Stimulated activated naive CD4-positive, alpha-beta T cell (primary cell): Measurements from ENCODE around the gene TRAPPC6A.

Experiments
- DNase-seq, 6 experiments: peaks; one replicate each; lab custom pipeline; 2025; lab: John Stamatoyannopoulos, UW

The TRAPPC6A gene

DNA sequence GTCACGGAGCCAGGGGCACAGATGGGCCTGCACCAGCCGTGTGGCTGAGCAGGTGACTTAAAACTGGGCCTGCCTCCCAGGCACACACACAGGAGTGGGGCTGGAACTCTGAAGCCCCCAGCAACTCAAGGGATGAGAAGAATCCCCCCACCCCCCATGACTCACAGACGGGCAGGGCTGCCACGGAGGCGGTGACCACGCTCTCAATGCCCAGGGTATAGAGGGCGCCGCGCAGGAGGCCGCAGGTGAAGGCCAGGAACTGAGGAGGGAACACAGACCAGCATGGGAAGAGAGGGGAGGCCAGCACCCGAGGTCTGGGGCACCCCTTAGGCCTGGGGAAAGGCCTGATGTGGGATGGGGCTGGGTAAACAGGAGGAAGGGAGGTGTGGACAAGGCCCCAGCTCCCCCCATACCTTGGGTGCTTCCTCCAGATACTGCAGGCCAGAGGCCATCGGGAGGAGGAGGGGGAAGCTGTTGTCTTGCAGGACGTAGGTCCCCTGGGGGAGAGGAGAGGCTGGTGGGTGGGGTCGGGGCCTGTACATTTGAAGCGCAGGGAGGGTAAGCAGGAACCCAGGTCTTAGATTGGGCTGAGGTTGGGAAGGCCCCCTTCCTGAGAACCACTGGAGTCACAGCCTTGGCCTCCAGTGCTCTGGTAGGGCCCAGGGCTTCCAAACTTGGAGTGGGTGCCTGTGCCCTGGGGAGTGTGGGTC, 14.1 kb downstream of the TRAPPC6A start:
- no peak for DNase-seq

DNA sequence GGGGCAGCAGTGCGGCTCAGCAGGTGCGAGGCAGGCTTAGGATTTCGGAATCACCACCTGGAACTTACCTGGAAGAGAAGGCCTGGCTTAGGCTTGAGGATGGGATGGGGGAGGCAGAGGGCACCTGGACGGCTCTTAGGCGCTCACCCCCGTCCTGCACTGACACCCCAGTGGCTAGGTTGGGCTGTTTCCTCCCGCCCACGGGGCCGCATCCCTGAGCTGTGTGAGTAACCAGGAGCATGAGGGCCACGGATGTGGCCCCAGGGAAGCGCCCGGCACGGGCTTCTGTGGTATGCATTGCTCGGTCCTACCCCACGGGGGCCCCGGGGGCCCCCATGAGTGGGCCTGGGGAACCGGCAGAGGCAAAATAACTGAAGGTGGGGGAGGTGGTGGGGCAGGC, 14.9 kb downstream of the TRAPPC6A start:
- DNase-seq = no peak

DNA sequence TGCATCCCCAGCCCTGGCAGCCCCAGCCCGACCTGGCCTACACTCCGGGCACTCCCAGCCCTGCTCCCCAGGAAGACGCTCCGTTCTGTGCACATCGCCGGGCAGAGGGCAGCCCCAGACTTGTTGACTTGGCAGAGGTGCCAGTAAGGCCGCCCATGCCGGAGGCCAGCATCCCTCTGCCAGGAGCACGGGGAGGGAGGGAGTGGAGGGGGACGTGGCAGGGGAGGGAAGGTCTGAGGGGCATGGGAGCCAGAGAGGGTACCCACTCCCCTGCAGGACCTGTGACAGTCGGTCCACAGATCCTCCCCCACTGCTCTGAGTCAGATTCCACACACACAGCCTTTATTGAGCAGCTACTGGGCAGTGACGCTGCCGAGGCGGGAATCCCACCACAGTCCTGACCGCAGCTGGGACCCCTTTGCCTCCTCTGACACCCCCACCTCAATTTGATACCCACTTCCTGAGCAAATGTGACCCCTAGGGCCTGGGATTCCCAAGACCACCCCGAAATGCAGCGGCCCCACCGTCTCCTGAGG, 15.4 kb downstream of the TRAPPC6A start:
- no peak for DNase-seq

DNA sequence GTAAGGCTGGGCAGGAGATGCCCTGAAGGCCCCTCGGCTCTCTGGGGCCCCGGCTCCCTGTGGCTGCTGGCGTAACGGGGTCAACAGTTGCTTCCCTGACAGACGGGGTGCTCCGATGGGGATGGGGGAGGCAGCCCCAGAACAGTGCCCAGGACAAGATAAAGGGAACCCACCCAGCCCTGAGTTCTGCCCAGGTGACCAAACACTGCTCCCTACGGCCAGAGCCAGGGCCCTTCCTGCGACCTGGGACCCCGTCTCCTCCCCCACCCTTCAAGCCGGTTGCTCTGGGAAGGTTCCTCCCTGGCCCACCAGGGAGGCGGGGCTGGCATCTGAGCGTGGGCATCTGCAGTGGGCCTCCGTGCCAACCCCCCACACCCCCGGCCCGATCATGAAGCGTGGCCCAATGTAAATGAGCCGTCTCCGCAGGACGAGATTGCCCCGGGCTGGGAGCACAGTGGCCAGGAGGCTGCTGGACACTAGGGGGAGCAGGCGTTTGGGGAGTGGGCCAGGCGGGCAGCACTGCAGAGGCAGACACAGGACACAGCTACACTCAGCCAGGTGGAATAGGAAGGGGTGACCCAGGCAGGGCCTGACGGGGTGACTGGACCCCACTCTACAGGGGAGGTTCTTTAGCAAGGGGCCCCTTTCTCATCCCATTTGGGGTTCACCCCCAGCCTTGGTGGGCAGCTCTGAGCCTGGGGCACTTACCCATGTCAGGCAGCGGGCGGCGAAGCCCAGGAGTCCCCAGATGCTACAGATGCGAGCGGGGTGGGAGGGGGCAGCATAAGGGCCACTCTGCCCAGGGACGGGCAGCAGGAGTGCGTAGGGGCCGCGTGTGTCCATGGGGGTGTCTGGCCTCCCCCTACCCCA, 16.1 kb downstream of the TRAPPC6A start:
- DNase-seq = no peak

DNA sequence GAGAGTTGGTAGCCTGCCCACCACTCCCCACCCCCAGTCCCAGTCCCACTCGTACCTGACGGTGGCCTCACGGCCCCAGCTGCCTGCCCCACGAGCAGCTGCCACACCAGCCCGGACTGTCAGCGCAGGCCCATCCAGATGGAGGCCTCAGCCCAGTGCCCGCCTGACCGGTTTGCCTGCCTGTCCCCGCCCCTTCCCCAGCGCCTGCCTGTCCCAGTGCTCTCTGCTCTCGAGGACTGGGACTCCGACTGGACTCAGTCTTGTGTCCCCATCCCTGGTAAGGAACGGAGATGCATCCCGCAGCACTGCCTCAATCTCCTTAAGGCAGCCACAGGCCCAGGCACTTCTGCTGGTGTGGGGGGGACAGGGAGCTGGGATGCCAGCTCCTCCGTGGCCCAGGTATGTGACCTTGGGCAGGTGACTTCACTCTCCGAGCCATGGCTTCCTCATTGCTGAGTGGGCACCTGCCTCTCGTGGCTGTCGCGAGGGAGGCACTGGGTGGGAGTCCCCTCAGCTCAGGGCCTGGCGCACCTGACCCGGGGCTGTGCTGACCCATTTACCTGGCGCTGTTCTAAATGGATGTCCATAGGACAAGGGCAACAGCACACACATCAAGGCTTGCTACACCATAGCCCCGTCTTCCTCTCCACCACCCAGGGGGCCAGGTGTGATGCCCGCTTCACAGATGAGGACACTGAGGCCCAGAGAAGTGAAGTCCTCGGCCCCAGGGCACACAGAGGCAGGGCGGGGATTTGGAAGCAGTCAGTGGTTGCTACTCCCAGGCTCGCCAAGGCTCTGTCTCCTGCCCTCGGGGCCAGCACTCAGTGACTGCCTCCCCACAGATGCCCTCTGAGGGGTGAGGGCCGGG, 16.9 kb downstream of the TRAPPC6A start, which contains the start of gene NKPD1:
TSS of gene NKPD1 (minus strand) at position 113 of the 868 bp plus-strand sequence. CDS start 832 bp downstream, outside the sequence.
- no peak for DNase-seq

DNA sequence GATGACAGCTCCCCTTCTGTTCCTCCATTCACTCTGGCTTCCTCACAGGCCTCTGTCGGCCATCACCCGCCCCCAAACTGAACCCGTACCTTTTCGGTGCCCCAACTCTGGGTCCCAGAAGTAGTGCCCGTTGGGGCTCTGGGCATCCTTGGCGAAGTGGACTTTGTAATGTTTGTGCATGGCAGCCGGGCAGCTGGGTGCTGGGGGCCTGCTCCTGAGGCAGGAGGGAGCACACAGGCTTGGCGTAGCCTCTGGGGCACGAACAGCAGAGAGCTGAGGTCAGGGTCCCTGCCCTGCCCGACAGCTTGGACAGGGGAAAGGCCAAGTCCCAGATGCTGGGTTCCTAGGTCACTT, 18.1 kb downstream of the TRAPPC6A start:
- no peak for DNase-seq

DNA sequence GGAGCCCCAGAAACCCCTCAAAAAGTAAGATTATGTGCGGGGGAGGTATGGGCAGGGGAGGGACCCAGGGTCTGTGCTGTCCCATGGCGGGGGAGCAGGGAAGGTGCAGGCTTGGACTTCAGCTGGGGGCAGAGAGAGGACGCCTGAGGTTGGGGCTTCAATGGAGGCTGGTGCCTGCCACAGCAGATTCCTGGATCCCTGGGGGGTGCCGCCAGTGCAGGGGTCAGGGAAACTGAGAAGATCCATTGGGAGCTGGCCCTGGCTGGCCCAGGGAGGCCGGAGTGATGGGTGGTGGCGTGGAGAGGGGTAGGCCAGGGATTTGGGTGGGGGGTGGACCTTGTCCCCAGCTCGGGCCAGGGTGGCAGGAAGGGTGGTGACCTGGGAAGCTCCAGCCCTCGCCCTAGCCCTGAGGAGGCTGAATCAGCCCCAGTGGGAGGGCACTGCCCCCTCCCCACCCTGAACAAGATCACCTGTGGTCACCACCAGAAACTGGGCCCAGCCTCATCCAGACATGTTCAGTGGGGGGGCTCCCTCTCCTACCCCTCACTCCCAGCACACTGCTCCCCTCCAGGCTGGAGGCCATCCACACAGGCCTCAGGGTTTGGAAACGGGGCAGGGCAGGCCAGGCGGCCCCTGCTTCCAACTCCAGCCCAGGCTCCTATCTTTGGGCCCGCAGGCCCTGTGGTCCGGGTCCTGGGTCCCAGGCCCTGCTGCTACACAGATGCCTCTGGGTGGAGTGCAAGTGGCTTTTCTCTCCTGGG, 18.6 kb downstream of the TRAPPC6A start:
- no peak for DNase-seq

DNA sequence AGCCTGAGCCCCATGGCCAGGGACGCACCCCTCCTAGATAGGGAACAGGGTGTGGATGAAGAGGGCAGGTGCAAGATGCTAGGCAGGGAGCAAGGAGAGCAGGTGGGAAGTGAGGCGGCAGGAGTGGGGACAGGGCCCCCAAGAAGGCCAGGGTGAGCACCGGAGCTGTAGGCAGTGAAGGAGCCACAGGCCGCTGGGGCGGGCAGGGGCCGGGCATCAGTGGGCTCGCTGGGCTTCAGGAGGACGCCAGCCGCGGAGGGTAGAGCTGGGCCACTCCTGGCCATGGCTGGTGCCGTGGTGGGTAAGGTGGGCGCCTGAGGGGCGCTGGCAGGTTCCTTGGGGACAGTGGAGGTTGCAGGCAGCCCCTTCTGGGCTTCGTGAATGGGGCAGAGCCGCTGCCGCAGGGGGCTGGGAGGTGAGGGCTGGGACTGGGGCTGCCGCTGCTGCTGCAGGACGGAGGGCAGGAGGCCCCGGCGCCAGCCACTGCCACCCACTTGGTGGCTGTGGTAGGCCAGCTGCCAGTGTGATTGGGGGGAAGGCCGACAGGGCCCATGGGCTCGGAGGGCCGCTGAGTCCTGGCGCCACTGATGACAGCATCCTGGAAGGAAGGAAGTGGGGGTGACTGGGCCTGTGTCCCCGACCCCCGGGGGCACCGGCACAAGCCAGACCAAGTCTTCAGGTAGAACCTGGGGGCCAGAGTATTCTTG, 19.4 kb downstream of the TRAPPC6A start:
- no peak for DNase-seq

DNA sequence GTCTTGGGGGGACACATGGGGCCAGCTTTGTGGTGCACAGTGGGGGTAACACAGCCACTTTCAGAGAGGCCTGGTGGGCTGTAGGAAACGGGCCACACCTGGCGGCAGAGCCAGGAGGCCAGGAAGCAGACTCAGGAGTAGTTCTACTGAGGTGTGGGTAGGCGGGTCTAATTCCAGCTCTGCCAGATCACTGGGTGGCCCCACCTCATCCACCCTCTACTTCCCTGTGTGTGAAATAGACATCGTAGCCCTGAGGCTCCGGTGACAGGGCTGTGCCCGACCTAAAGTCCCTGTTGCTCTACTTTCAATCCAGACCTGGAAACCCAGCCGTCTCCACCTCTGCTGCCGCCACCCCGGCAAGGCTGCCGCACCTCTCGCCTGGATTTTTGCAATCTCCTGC, 21.3 kb downstream of the TRAPPC6A start:
- no peak for DNase-seq

DNA sequence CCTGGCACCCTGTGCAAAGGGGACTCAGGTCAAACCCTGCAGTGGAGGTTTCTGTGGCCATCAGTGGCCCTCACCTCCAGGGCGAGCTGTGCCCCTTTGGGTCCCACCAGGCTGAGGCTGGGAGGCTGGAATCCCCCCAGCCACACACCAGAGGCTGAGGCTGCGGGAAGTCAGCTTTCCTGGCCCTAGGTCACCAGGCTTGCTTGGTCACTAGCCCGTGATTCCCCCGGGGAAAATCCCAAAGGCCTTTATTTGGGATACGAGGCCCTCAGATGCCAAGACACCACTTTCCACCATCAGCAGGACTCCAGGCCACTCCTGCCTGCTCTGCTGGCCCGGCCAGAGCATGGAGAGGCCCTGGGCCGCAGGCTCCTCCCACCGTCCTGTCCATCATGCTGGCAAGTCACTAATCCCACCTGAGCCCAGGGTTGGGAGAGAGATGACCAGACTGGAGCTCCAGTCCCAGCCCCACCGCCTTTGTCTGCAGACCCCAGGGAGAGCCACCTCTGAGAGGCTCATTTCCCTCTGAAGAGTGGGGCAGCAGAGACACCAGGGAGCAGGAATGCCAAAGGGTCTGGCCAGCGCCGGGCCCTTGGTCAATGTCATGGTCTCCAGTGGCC, 21.9 kb downstream of the TRAPPC6A start:
- no peak for DNase-seq

DNA sequence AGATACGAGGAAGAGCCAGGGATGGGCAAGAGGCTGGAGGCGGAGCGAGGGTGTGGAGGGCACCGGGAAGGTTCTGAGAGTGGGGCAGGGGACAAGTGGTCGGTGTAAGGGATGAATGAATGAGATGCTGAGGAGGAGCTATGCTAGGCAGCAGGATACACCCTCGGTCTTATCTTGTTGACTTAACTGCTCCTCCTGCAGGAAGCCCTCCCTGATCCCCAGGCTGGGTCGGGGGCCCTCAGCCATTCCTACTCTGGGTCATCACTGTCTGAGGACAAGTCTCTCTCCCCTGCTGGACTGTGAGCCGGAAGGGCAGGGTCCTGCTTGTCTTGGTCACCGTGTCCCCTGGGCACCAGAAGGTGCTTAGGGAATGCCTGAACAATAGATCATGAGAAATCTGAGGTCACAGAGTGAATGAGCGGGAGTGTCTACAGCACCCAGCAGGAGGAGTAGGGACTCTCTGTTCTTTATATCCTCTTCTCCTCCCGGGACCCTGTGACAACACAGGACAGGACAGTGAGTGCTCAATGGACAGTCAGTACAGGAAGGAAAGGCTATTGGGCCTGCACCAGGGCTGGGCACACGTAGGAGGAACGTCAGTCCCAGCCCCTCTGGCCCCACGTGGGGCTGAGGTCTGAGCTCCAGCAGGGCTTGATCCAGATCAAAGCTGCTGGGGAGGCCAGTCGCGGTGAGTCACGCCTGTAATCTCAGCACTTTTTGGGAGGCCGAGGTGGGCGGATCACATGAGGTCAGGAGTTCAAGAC, 23.8 kb downstream of the TRAPPC6A start:
- DNase-seq = no peak

DNA sequence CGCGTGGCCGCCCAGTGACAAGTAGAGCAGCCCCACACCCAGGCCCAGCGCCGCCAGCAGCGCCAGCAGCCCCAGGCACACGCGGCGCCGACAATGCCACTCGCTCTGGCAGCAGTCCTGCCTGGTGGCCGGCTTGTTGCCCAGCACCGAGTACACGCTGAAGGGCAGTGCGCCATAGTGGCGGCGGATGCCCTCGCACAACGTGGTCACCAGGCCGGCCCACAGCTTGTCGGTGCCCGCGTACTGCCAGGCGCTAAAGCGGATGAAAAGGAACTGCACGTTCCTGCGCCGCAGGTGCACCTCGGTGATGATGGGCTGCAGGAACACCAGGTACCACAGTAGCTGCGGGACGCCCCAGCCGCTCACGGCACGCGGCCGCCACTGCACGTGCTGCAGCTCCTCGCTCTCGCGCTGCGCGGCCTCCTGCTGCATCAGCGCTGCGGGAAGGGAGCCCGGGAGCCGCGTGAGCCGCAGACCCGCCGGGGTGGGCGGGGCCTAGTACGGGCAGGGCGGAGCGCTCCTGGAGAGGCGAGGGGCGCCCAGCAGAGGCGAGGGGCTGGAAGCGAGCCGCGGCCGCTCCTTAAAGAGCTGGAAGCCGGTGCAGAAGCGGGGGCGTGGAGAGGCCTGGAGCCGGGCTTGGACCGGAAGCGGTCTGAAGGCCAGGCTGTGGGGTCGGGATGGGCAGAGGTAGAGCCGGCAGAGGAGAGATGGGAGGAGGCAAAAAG, 24.5 kb downstream of the TRAPPC6A start:
- DNase-seq = peak in 4 of 6 experiments; percentile 16 to 62 (median 38)

DNA sequence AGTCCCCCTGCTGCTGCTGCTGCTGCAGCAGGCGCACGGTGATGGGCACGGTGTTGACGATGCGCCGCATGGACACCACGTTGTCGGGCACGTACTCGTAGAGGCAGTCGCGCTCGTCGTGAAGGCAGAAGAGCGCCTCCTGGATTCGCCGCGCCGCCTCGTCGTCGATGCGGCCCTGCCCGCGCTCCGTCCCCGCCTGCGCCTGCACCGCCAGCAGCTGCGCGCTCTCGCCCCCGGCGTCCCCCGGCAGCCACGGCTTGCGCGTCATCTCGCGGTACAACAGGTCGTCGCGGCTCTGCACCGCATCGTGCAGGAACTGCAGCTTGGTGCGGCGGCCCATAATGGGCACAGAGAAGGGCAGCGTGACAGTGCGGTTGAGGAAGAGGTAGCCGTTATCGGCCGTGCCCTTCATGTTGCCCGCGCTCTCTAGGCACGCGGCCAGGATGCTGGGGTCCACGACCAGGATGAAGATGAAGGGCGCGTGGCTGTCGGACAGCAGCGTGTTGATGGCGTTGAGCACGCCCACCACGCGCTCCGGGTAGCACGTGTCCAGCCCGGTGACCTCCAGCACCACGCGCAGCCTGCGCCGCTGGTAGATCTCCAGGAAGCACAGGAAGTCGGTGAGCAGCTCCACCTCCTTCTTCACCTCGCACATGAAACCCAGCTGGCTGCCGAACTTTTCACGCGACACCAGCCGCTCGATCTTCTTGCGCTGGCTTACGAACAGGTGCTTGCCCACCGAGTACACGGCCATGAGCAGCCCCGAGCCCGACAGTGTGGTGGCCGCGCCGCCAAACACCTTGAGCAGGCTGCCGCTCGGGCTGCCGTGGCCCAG, 25.3 kb downstream of the TRAPPC6A start:
- peak; percentile 22 to 71 (median 37) for DNase-seq

DNA sequence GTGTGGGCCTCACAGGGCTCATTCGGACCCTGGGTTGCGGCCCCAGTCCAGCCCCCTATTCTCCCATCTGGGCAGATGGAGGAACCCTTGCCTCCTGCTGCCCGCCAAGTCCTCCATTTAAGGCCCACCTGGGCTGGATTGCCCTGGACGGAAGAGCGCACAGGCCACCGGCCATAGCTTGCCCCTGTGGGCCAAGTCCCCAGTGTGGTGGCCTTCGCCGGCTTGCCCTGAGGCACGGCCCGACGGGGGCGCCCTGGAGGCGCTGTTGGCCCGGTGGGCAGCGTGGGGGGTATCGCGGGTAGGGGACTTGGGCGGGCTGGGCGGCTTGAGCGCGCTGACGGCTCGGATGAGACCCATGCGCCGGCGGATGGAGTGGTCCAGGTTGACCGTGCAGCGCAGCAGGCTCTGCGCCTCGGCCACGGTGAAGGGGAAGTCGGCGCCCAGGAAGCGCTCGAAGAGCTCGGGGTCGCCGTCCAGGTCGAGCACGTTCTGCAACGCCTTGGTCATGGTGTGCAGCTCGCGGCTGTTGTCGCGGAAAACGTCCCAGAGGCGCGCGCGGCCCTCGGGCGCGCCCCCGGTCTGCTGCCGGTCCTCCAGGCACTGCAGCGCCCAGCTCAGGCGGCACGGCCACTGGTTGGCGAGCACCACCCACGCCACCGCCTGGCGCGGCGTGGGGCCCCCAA, 26.1 kb downstream of the TRAPPC6A start:
- DNase-seq = no peak

DNA sequence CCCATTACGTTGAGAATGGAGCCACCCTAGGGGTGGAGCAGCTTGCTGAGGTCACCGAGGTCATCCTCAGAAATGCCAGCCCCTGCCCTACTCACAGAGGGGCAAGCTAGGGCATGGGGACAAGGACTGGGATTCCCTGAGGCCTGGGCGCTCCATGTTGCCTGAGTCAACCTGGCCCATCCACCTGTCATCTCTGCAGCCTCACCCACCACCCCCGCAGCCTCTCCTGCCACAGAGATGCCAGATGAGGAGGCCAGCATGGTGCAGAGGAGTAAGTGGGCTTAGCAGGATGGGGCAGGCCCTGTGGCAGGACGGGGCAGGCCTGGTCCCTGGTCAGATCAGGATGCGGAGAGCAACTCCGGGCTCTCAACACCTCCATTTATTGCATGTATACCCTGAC, 26.7 kb downstream of the TRAPPC6A start:
- DNase-seq = no peak

DNA sequence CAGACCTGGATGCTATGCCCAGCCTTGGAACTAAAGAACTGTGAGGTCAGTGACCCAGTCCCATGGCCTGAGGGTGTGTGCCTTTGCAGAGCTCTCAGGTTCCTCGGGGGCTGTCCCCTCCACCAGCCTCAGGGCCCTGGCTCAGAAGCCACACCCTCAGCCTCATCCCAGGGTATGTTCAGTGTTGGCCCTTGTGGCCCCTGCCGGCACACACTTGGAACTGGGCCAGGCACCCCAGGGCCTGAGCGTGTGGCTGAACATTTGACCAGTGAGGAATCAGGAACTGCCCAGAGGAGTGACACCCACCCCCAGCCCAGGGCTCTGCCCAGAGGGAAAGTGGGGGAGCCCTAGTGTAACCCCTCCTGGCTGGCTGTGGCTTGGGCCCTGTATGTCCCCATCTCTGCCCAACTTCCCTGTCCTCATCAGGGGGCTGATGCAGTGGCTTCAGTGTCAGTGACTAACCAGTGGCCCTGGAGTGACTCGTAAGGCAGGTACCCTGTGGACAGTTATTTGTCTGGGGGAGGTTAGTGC, 27.2 kb downstream of the TRAPPC6A start:
- DNase-seq = no peak

DNA sequence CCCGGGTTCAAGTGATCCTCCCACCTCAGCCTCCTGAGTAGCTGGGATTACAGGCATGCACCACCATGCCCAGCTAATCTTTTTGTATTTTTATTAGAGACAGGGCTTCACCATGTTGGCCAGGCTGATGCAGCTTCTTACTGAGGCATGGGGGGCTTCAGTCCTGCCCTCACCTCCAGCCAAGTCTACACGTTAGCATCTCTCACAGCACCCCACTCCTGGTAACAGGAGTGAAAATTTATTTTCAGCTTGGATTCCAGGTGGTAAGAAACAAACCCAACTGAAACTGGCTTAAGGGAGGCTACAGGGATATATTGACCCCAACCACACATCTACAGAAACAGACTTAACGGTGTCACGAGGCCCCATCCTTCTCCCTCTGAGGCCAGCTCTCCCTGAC, 27.9 kb downstream of the TRAPPC6A start:
- DNase-seq = no peak
